NB4 (cell line): ENCODE measurements around the gene MFF.

Experiments used
- DNase-seq: peaks from one replicate; pipeline ENCODE4 v3.0.0; 2010; ENCODE audit warnings: low read depth
- H3K4me3 ChIP-seq: one replicate; pipeline ENCODE4 v1.5.1; 2011; ENCODE audit warnings: mild to moderate bottlenecking, low read depth, low read length, moderate library complexity
- CTCF ChIP-seq: IDR thresholded peaks from one replicate; pipeline ENCODE4 v1.5.1; 2012; ENCODE audit warnings: low read depth, low read length
- MAX ChIP-seq: IDR thresholded peaks from 2 replicates; pipeline ENCODE4 v1.6.1; 2011; ENCODE audit warnings: low read depth, low read length
- MYC ChIP-seq: IDR thresholded peaks from 2 replicates; pipeline ENCODE4 v1.6.1; 2011; ENCODE audit warnings: low read depth, low read length
- POLR2A ChIP-seq: IDR thresholded peaks from 2 replicates; pipeline ENCODE4 v1.6.1; 2011; ENCODE audit warnings: mild to moderate bottlenecking; ENCODE audit not compliant: insufficient read length; ENCODE audit errors: extremely low read depth

The MFF gene

DNA sequence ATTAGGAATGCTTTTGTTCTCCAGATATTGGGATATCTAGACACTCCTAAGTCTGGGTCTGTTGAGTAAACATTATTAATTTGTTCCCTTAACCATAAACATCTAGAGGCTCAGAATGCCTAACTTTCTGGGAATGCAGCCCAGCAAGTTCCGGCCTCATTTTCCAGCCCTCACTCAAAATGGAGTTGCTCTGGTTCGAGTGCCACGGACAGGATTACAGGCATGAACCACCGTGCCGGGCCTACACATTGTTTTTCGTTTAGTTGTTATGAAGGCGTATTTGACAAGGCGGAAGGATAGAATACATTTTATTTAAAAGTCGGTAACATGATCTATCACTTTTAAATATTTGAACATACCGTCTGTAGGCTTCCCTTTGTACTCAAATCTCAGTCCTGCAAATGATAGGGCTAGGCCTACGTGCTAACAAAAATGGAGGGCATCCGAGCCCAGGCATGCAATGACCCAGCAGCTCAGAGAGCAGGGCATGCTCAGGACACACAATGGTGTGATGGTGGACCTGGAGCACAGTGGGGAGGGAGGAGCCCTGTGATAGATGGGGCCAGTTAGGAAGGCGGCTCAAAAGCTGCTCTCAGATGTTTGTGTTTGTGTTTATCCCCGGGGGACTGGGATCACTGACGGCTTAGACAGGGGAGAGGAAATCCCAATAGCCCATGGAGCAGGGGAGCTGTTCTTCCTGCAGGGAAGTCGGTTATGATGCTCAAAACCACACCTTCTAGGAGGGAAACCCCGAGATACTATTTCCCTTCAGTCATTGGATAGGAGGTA, 65.6 kb downstream of the MFF start:
- DNase-seq, result no peak
- no peak overlapping the region for H3K4me3 ChIP-seq
- no peak for TF ChIP-seq MYC
- no peak for TF ChIP-seq POLR2A
- no peak for TF ChIP-seq CTCF

DNA sequence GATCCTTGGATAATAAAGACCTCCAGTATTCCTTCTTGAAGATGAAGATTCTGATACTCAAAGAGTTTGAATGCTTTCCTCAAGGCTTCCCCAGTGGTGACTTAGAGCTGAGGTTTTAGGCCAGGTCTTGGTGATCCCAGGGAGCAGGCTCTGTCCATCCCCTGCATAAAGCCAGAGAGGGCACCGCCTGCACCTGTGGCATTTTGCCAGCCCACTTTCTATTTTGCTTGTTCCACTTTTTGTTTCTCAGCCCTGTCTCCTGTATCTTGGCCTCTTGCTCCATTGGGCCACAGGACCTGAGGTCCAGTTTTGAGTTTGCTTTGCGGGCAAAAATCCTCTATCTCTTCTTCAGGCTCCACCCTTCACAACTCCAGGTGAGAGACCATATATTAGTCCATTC, 69.3 kb downstream of the MFF start:
- TF ChIP-seq MAX, result no peak
- no peak for TF ChIP-seq POLR2A
- TF ChIP-seq CTCF, result no peak
- TF ChIP-seq MYC, result no peak
- no peak for DNase-seq

GRCh38 chr2:227395556-227395955, 70.5 kb downstream of the MFF start:
- TF ChIP-seq CTCF, result no peak
- no peak for TF ChIP-seq MAX
- no peak for TF ChIP-seq MYC
- no peak for TF ChIP-seq POLR2A
- H3K4me3 ChIP-seq, result no peak overlapping the region
- no peak for DNase-seq

More for the DNA sequence above, 69.3 kb downstream of the MFF start:
- no peak overlapping the region for H3K4me3 ChIP-seq

GRCh38 chr2:227397562-227397961, 72.5 kb downstream of the MFF start:
- no peak overlapping the region for H3K4me3 ChIP-seq
- TF ChIP-seq MYC (no peak), CTCF (no peak), MAX (no peak)
- DNase-seq, result no peak

GRCh38 chr2:227398684-227399670, 73.9 kb downstream of the MFF start:
- DNase-seq, result no peak
- no peak overlapping the region for H3K4me3 ChIP-seq
- TF ChIP-seq POLR2A (no peak), MYC (no peak), CTCF (no peak), MAX (no peak)
